NCI-H2196 (cell line): ENCODE results near the gene HDAC3.
"Not testable (repeated sequence)": the region's sequence is repeated elsewhere in the genome, so short reads cannot be mapped to it uniquely, and the experiment has no call there.

Experiments
- DNase-seq: peaks from one replicate; lab custom pipeline; 2025; ENCODE audit not compliant: unreplicated experiment; lab: John Stamatoyannopoulos, UW

HDAC3 gene

GRCh38 chr5:141636106-141636412 is 590 bp downstream of the HDAC3 start:
- no peak for DNase-seq

GRCh38 chr5:141635646-141636045 is 1.0 kb downstream of the HDAC3 start:
- DNase-seq: no peak

- DNase-seq: no peak
Measured at GRCh38 chr5:141634720-141635119, 1.9 kb downstream of the HDAC3 start.

GRCh38 chr5:141633871-141634561 is 2.6 kb downstream of the HDAC3 start:
- no peak for DNase-seq

GRCh38 chr5:141632650-141633049 is 4.0 kb downstream of the HDAC3 start:
- peak; percentile 42 for DNase-seq

GRCh38 chr5:141630570-141631140 is 6.0 kb downstream of the HDAC3 start:
- DNase-seq: no peak

GRCh38 chr5:141628175-141628788 is 8.4 kb downstream of the HDAC3 start:
- no peak for DNase-seq

- DNase-seq: no peak
Measured at GRCh38 chr5:141623611-141624010, 13.0 kb downstream of the HDAC3 start.

GRCh38 chr5:141623186-141623585 is 13.5 kb downstream of the HDAC3 start:
- no peak for DNase-seq

GRCh38 chr5:141618804-141619554 is 17.7 kb downstream of the HDAC3 start, which contains the start of gene DIAPH1:
Gene DIAPH1, minus strand, starts transcription at chr5:141619000. Its CDS starts 86 bp downstream, at chr5:141618914.
- peak; percentile 97 for DNase-seq

- DNase-seq: peak; percentile 59
Measured at GRCh38 chr5:141618030-141618803, 18.4 kb downstream of the HDAC3 start.

- DNase-seq: no peak
Measured at GRCh38 chr5:141617682-141618029, 19.0 kb downstream of the HDAC3 start.

GRCh38 chr5:141617128-141617527 is 19.5 kb downstream of the HDAC3 start:
- DNase-seq: no peak

- no peak for DNase-seq
Measured at GRCh38 chr5:141615991-141616720, 20.5 kb downstream of the HDAC3 start.

- DNase-seq: no peak
Measured at GRCh38 chr5:141613344-141613743, 23.3 kb downstream of the HDAC3 start.

GRCh38 chr5:141611289-141611688 is 25.4 kb downstream of the HDAC3 start:
- DNase-seq: no peak

- not testable (repeated sequence) for DNase-seq
Measured at GRCh38 chr5:141609921-141610320, 26.7 kb downstream of the HDAC3 start.

- DNase-seq: no peak
Measured at GRCh38 chr5:141609044-141609443, 27.6 kb downstream of the HDAC3 start.

GRCh38 chr5:141608557-141608956 is 28.1 kb downstream of the HDAC3 start:
- no peak for DNase-seq

- DNase-seq: no peak
Measured at GRCh38 chr5:141608046-141608445, 28.6 kb downstream of the HDAC3 start.
